Activated naive CD8-positive, alpha-beta T cell treated with anti-CD3 and anti-CD28 coated beads for 36 hours (primary cell): ENCODE results near the gene ZCCHC7. TPM values are rescaled to one million over a fixed set of nuclear protein-coding genes. Genes with fewer than 3 reads are reported as not detected.
"Not testable (repeated sequence)": the region's sequence is repeated elsewhere in the genome, so short reads cannot be mapped to it uniquely, and the experiment has no call there.

Experiments used
- DNase-seq: peaks from one replicate; pipeline ENCODE4 v3.0.0; 2021
- H3K27ac Mint-ChIP-seq: one replicate; pipeline ENCODE4 v1.8.0; 2022; ENCODE audit warnings: mild to moderate bottlenecking, moderate library complexity, mixed read lengths
- H3K27me3 Mint-ChIP-seq: one replicate; pipeline ENCODE4 v1.8.0; 2022; ENCODE audit warnings: mild to moderate bottlenecking, mixed read lengths
- H3K36me3 Mint-ChIP-seq: one replicate; pipeline ENCODE4 v1.8.0; 2021; ENCODE audit warnings: mild to moderate bottlenecking, mixed read lengths
- H3K4me1 Mint-ChIP-seq: one replicate; pipeline ENCODE4 v1.8.0; 2021; ENCODE audit warnings: mixed read lengths
- H3K4me3 Mint-ChIP-seq: one replicate; pipeline ENCODE4 v1.8.0; 2022; ENCODE audit warnings: mild to moderate bottlenecking, moderate library complexity, mixed read lengths
- H3K9me3 Mint-ChIP-seq: one replicate; pipeline ENCODE4 v1.8.0; 2022; ENCODE audit warnings: mixed read lengths
- total RNA-seq, 2 experiments: library from RNA; stranded (reverse); gene quantifications; one replicate each; pipeline ENCODE4 v1.2.3, GENCODE V29; 2021

ZCCHC7 gene
- total RNA-seq, 2 experiments from 2014 or later = 35.4 to 37.5 TPM

GRCh38 chr9:37104183-37104889 lies 16.0 kb upstream of the ZCCHC7 start:
- peak; percentile 19 for DNase-seq
- Mint-ChIP-seq H3K36me3 (peaks cover 4% of the 10 kb centered on the region), H3K4me3 (no peak overlapping the region), H3K4me1 (peaks cover 21% of the 10 kb centered on the region), H3K27ac (no peak overlapping the region), H3K27me3 (no peaks in the 10 kb centered on the region), H3K9me3 (peaks cover 3% of the 10 kb centered on the region)

GRCh38 chr9:37105234-37105633 lies 15.1 kb upstream of the ZCCHC7 start:
- no peak overlapping the region for H3K27ac Mint-ChIP-seq

GRCh38 chr9:37107701-37108100 lies 12.7 kb upstream of the ZCCHC7 start:
- Mint-ChIP-seq H3K27me3 (no peaks in the 10 kb centered on the region), H3K4me3 (no peak overlapping the region), H3K27ac (no peak overlapping the region), H3K4me1 (peaks cover 21% of the 10 kb centered on the region), H3K36me3 (peaks cover 4% of the 10 kb centered on the region), H3K9me3 (peaks cover 3% of the 10 kb centered on the region)
- DNase-seq = no peak

More at GRCh38 chr9:37105234-37105633, 15.1 kb upstream of the ZCCHC7 start:
- H3K36me3 Mint-ChIP-seq = peaks cover 4% of the 10 kb centered on the region
- DNase-seq = no peak
- no peaks in the 10 kb centered on the region for H3K27me3 Mint-ChIP-seq
- H3K9me3 Mint-ChIP-seq = peaks cover 3% of the 10 kb centered on the region
- peaks cover 21% of the 10 kb centered on the region for H3K4me1 Mint-ChIP-seq
- no peak overlapping the region for H3K4me3 Mint-ChIP-seq

- not testable (repeated sequence) for H3K27ac Mint-ChIP-seq, H3K4me3 Mint-ChIP-seq, H3K27me3 Mint-ChIP-seq, H3K36me3 Mint-ChIP-seq, H3K9me3 Mint-ChIP-seq, H3K4me1 Mint-ChIP-seq, DNase-seq
Measured at GRCh38 chr9:37114442-37114841, 5.9 kb upstream of the ZCCHC7 start.

GRCh38 chr9:37117956-37118355 lies 2.4 kb upstream of the ZCCHC7 start:
- Mint-ChIP-seq H3K4me3 (no peak overlapping the region), H3K27me3 (no peaks in the 10 kb centered on the region)

GRCh38 chr9:37119360-37119759 lies 1.0 kb upstream of the ZCCHC7 start:
- H3K9me3 Mint-ChIP-seq = peaks cover 6% of the 10 kb centered on the region
- H3K4me3 Mint-ChIP-seq = no peak overlapping the region
- H3K4me1 Mint-ChIP-seq = peaks cover 23% of the 10 kb centered on the region
- no peaks in the 10 kb centered on the region for H3K27me3 Mint-ChIP-seq
- peaks cover 17% of the 10 kb centered on the region for H3K36me3 Mint-ChIP-seq
- DNase-seq = no peak
- H3K27ac Mint-ChIP-seq = peak overlapping the region; percentile 99

More at GRCh38 chr9:37117956-37118355, 2.4 kb upstream of the ZCCHC7 start:
- no peak for DNase-seq
- Mint-ChIP-seq H3K4me1 (peaks cover 15% of the 10 kb centered on the region), H3K27ac (no peak overlapping the region), H3K36me3 (peaks cover 13% of the 10 kb centered on the region), H3K9me3 (peaks cover 6% of the 10 kb centered on the region)

- not testable (repeated sequence) for DNase-seq, H3K27me3 Mint-ChIP-seq, H3K9me3 Mint-ChIP-seq
- Mint-ChIP-seq H3K27ac (peak overlapping the region; percentile 99), H3K4me3 (peak overlapping the region; percentile 97), H3K36me3 (peaks cover 18% of the 10 kb centered on the region), H3K4me1 (peaks cover 25% of the 10 kb centered on the region)
Measured at GRCh38 chr9:37120843-37121335, 515 bp downstream of the ZCCHC7 start.

GRCh38 chr9:37121881-37122280 lies 1.5 kb downstream of the ZCCHC7 start:
- Mint-ChIP-seq H3K27me3 (no peaks in the 10 kb centered on the region), H3K36me3 (peaks cover 18% of the 10 kb centered on the region), H3K27ac (peak overlapping the region; percentile 4), H3K4me1 (peaks cover 25% of the 10 kb centered on the region), H3K4me3 (peak overlapping the region; percentile 97), H3K9me3 (peaks cover 6% of the 10 kb centered on the region)
- no peak for DNase-seq

- Mint-ChIP-seq H3K4me3 (no peak overlapping the region), H3K9me3 (no peaks in the 10 kb centered on the region), H3K36me3 (peaks cover 30% of the 10 kb centered on the region), H3K27ac (no peak overlapping the region), H3K27me3 (no peaks in the 10 kb centered on the region), H3K4me1 (peaks cover 20% of the 10 kb centered on the region)
- DNase-seq = no peak
Measured at GRCh38 chr9:37126214-37126788, 5.9 kb downstream of the ZCCHC7 start.

- H3K27me3 Mint-ChIP-seq = no peaks in the 10 kb centered on the region
- no peak overlapping the region for H3K4me3 Mint-ChIP-seq
- H3K4me1 Mint-ChIP-seq = peaks cover 21% of the 10 kb centered on the region
- DNase-seq = no peak
- no peak overlapping the region for H3K27ac Mint-ChIP-seq
- peaks cover 31% of the 10 kb centered on the region for H3K36me3 Mint-ChIP-seq
- H3K9me3 Mint-ChIP-seq = no peaks in the 10 kb centered on the region
Measured at GRCh38 chr9:37127018-37127417, 6.6 kb downstream of the ZCCHC7 start.

GRCh38 chr9:37128051-37128450 lies 7.7 kb downstream of the ZCCHC7 start:
- H3K4me3 Mint-ChIP-seq = no peak overlapping the region
- no peak for DNase-seq
- no peaks in the 10 kb centered on the region for H3K9me3 Mint-ChIP-seq
- peaks cover 14% of the 10 kb centered on the region for H3K4me1 Mint-ChIP-seq
- no peaks in the 10 kb centered on the region for H3K27me3 Mint-ChIP-seq
- no peak overlapping the region for H3K27ac Mint-ChIP-seq
- peaks cover 35% of the 10 kb centered on the region for H3K36me3 Mint-ChIP-seq

GRCh38 chr9:37134166-37134565 lies 13.8 kb downstream of the ZCCHC7 start:
- H3K4me3 Mint-ChIP-seq = no peak overlapping the region
- H3K27ac Mint-ChIP-seq = no peak overlapping the region
- peaks cover 34% of the 10 kb centered on the region for H3K4me1 Mint-ChIP-seq
- H3K36me3 Mint-ChIP-seq = peaks cover 54% of the 10 kb centered on the region
- no peaks in the 10 kb centered on the region for H3K27me3 Mint-ChIP-seq
- no peak for DNase-seq
- H3K9me3 Mint-ChIP-seq = peaks cover 7% of the 10 kb centered on the region

GRCh38 chr9:37141015-37141414 lies 20.6 kb downstream of the ZCCHC7 start:
- Mint-ChIP-seq H3K4me3 (no peak overlapping the region), H3K36me3 (peaks cover 36% of the 10 kb centered on the region), H3K9me3 (peaks cover 5% of the 10 kb centered on the region), H3K4me1 (peaks cover 50% of the 10 kb centered on the region), H3K27me3 (no peaks in the 10 kb centered on the region), H3K27ac (no peak overlapping the region)
- DNase-seq = no peak

GRCh38 chr9:37144762-37145161 lies 24.4 kb downstream of the ZCCHC7 start:
- DNase-seq = no peak
- Mint-ChIP-seq H3K9me3 (peaks cover 1% of the 10 kb centered on the region), H3K36me3 (peaks cover 43% of the 10 kb centered on the region), H3K4me3 (no peak overlapping the region), H3K27ac (peak overlapping the region; percentile 27), H3K27me3 (no peaks in the 10 kb centered on the region), H3K4me1 (peaks cover 44% of the 10 kb centered on the region)

- peak overlapping the region; percentile 82 for H3K27ac Mint-ChIP-seq
- H3K4me3 Mint-ChIP-seq = peak overlapping the region; percentile 55
- peaks cover 40% of the 10 kb centered on the region for H3K36me3 Mint-ChIP-seq
- H3K9me3 Mint-ChIP-seq = peaks cover 1% of the 10 kb centered on the region
- no peaks in the 10 kb centered on the region for H3K27me3 Mint-ChIP-seq
- no peak for DNase-seq
- H3K4me1 Mint-ChIP-seq = peaks cover 38% of the 10 kb centered on the region
Measured at GRCh38 chr9:37146410-37146809, 26.0 kb downstream of the ZCCHC7 start.

GRCh38 chr9:37148181-37148580 lies 27.8 kb downstream of the ZCCHC7 start:
- peaks cover 32% of the 10 kb centered on the region for H3K4me1 Mint-ChIP-seq
- H3K36me3 Mint-ChIP-seq = peaks cover 40% of the 10 kb centered on the region
- DNase-seq = no peak
- H3K27me3 Mint-ChIP-seq = no peaks in the 10 kb centered on the region
- H3K9me3 Mint-ChIP-seq = peaks cover 1% of the 10 kb centered on the region
- H3K27ac Mint-ChIP-seq = no peak overlapping the region
- H3K4me3 Mint-ChIP-seq = no peak overlapping the region
